Activated CD8-positive, alpha-beta memory T cell treated with anti-CD3 and anti-CD28 coated beads, Interleukin-2, amount 10 ng/mL, durations not matched to agents 7 days and 5 days (primary cell): Measurements from ENCODE around the gene TXNDC11. TPM values are rescaled to one million over a fixed set of nuclear protein-coding genes. Genes with fewer than 3 reads are reported as not detected.
A peak's percentile ranks its signal among the peaks of the same experiment; 100 is the strongest.

ENCODE experiments used
- ATAC-seq: fragments of 150-1000 bp; cut with Tn5 transposase; one replicate; pipeline ENCODE4 v1.10.0; 2021; ENCODE audit warnings: moderate library complexity
- CTCF ChIA-PET: fragments of 350-600 bp; sonication (Branson Sonifier 250); formaldehyde crosslinking; loops from one replicate; lab custom pipeline; 2021; ENCODE audit warnings: antibody characterized with exemption; lab: Charles Lee
- DNase-seq: peaks from one replicate; pipeline ENCODE4 v3.0.0-alpha.2; 2020
- H3K27ac Mint-ChIP-seq: one replicate; pipeline ENCODE4 v1.8.0; 2021; ENCODE audit warnings: mild to moderate bottlenecking, mixed read lengths
- H3K27me3 Mint-ChIP-seq: one replicate; pipeline ENCODE4 v1.8.0; 2021; ENCODE audit warnings: mixed read lengths
- H3K36me3 Mint-ChIP-seq: one replicate; pipeline ENCODE4 v1.8.0; 2021; ENCODE audit warnings: mild to moderate bottlenecking, mixed read lengths
- H3K4me1 Mint-ChIP-seq: one replicate; pipeline ENCODE4 v1.8.0; 2021; ENCODE audit warnings: mixed read lengths
- H3K4me3 Mint-ChIP-seq: one replicate; pipeline ENCODE4 v1.8.0; 2021; ENCODE audit warnings: mild to moderate bottlenecking, moderate library complexity, mixed read lengths
- H3K9me3 Mint-ChIP-seq: one replicate; pipeline ENCODE4 v1.8.0; 2022; ENCODE audit warnings: low read depth, mixed read lengths
- total RNA-seq, 2 experiments: library from RNA; stranded (reverse); gene quantifications; one replicate each; pipeline ENCODE4 v1.2.3, GENCODE V29; 2021

Gene TXNDC11
- total RNA-seq, 2 experiments from 2014 or later = 41.3 to 47.2 TPM

DNA sequence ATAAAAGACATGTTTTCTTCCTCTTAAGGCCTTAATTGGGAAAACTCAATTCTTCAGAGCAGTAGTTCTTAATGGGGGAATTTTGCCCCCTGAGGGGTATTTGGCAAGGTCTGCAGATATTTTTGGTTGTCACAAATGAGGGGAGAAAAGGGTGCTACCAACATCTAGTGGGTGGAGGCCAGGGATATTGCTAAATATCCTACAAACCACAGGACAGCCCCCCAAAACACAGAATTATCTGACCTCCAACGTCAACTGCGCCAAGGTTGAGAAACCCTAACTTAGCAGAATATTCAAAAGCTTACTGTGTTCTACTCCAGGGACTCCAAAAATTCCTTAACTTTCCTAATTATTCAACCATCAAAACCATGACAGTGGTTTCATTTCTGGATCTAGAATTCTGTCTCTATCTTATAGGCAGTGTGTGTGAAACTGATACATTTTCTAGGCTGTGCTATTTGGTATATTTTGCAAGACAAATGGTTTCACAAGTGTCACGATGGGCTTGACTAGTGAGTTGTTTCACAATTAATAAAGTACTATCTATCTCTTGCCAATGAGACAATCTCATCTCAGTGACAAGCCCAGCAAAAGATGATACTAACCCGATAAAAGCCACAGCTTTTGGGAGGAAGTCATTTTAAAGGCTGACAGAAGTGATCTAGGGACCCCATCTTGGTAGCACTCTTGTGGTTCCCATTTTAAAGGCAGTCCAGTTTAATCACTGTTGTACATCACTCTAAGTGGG, 14.7 kb downstream of the TXNDC11 start:
- peaks cover 56% of the 10 kb centered on the region for H3K36me3 Mint-ChIP-seq
- ATAC-seq (peak; percentile 27), DNase-seq (no peak)
- H3K9me3 Mint-ChIP-seq = no peaks in the 10 kb centered on the region
- H3K27ac Mint-ChIP-seq = peak overlapping the region; percentile 58
- H3K4me3 Mint-ChIP-seq = no peak overlapping the region
- CTCF ChIA-PET = interaction anchor here (0.6 kb wide), 1 partner anchor 374 kb away, joined by 3 read pairs; no protein-coding TSS in a partner anchor
- H3K4me1 Mint-ChIP-seq = peaks cover 36% of the 10 kb centered on the region
- H3K27me3 Mint-ChIP-seq = no peaks in the 10 kb centered on the region

DNA sequence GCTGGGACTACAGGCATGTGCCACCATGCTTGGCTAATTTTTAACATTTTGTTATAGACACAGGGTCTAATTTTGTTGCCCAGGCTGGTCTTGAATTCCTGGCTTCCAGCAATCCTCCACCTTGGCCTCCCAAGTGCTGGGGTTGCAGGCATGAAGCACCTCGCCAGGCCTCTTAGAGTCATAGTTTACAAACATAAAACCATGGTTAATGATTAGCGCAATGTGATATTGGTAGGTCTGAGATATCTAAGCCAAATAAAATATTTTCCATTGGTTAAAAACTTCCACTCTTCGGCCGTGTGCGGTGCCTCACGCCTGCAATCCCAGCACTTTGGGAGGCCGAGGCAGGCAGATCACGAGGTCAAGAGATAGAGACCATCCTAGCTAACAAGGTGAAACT, 16.6 kb downstream of the TXNDC11 start:
- H3K9me3 Mint-ChIP-seq = no peaks in the 10 kb centered on the region
- CTCF ChIA-PET = interaction anchor here (1.5 to 2.1 kb wide), 3 partner anchors 8 to 318 kb away, joined by 3 to 6 read pairs (median 4); partner anchors contain the start of gene ZC3H7A
- ATAC-seq (no peak), DNase-seq (no peak)
- no peak overlapping the region for H3K4me3 Mint-ChIP-seq
- H3K36me3 Mint-ChIP-seq = peaks cover 52% of the 10 kb centered on the region
- peaks cover 27% of the 10 kb centered on the region for H3K4me1 Mint-ChIP-seq
- no peak overlapping the region for H3K27ac Mint-ChIP-seq
- no peaks in the 10 kb centered on the region for H3K27me3 Mint-ChIP-seq

- H3K4me1 Mint-ChIP-seq = peaks cover 23% of the 10 kb centered on the region
- no peaks in the 10 kb centered on the region for H3K27me3 Mint-ChIP-seq
- H3K4me3 Mint-ChIP-seq = no peak overlapping the region
- H3K27ac Mint-ChIP-seq = no peak overlapping the region
- ATAC-seq = no peak
- H3K36me3 Mint-ChIP-seq = peaks cover 54% of the 10 kb centered on the region
- CTCF ChIA-PET = interaction anchor here (0.6 to 2.1 kb wide), 5 partner anchors 9 to 318 kb away, joined by 3 to 6 read pairs (median 4); partner anchors contain the start of genes TXNDC11 and ZC3H7A
- no peaks in the 10 kb centered on the region for H3K9me3 Mint-ChIP-seq
- DNase-seq = no peak
Measured at GRCh38 chr16:11725457-11725856, 17.2 kb downstream of the TXNDC11 start.

GRCh38 chr16:11722468-11722808, 20.2 kb downstream of the TXNDC11 start:
- no peak overlapping the region for H3K27ac Mint-ChIP-seq
- H3K4me1 Mint-ChIP-seq = no peaks in the 10 kb centered on the region
- CTCF ChIA-PET = interaction anchor here (0.9 to 2.9 kb wide), 3 partner anchors 8 to 190 kb away, joined by 3 to 13 read pairs (median 4); no protein-coding TSS in a partner anchor
- peaks cover 34% of the 10 kb centered on the region for H3K36me3 Mint-ChIP-seq
- no peak overlapping the region for H3K4me3 Mint-ChIP-seq
- H3K9me3 Mint-ChIP-seq = no peaks in the 10 kb centered on the region
- no peak for ATAC-seq
- DNase-seq = no peak
- no peaks in the 10 kb centered on the region for H3K27me3 Mint-ChIP-seq

DNA sequence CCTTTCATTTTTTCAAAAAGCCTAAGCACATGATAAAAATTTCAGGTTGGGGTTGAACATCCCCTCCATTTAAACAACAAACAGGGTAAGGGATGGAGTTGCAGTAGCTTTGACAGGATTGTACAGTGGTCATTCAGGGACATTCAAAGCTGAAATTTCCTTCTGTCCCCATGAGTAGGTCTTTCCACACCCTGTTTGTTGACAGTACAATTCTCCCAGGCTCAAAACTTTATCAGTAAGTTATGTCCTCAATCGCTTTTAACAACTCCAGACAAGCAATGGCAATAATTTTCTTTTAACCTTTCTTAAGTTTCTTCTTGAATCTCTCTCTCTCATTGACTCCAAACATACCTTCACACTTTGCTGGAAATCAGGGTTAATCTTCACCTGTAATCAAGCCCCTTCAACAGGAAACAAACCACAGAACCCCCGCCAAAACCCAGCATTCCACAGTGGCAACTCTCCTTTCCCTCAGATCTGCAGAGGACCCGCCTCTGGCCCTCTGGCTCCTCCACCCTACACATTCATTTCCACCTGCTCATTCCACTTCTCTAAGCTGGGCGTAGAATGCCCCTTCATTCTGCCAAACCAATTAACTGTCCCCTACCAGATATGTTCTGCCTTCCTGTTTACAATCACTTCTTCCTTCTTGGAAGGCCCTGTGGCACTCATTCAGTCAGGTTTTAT, 20.7 kb downstream of the TXNDC11 start:
- no peaks in the 10 kb centered on the region for H3K9me3 Mint-ChIP-seq
- H3K27ac Mint-ChIP-seq = no peak overlapping the region

DNA sequence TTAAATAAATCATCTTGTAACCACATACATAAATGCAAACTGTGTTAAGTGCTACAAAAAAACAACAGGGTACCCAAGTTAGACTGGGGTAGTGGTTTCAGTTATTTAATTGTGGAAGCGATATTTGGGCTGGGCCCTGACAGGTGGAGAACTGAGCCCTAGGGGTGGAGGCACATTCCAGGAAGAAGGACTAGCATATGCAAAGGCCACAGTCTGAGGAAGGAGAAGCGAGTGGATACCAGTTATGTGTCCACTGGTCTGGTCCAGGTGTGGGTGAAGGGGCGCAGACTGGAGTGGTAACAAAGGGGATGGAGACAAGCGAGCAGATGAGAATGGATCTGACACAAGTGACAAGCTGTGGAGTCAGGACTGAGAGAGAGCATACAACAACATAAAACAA, 22.9 kb downstream of the TXNDC11 start:
- CTCF ChIA-PET = interaction anchor here (0.6 to 1.3 kb wide), 4 partner anchors 188 to 755 kb away, joined by 3 to 4 read pairs (median 4); no protein-coding TSS in a partner anchor
- DNase-seq (no peak), ATAC-seq (no peak)
- Mint-ChIP-seq H3K27me3 (no peaks in the 10 kb centered on the region), H3K4me1 (peaks cover 2% of the 10 kb centered on the region), H3K9me3 (no peaks in the 10 kb centered on the region), H3K27ac (no peak overlapping the region), H3K4me3 (no peak overlapping the region), H3K36me3 (peaks cover 28% of the 10 kb centered on the region)

More for the DNA sequence above, 20.7 kb downstream of the TXNDC11 start:
- Mint-ChIP-seq H3K27me3 (no peaks in the 10 kb centered on the region), H3K4me1 (no peaks in the 10 kb centered on the region), H3K36me3 (peaks cover 33% of the 10 kb centered on the region), H3K4me3 (no peak overlapping the region)
- DNase-seq = no peak
- CTCF ChIA-PET = interaction anchor here (1.3 kb wide), 1 partner anchor 10 kb away, joined by 3 read pairs; no protein-coding TSS in a partner anchor
- ATAC-seq = no peak

GRCh38 chr16:11719171-11719570, 23.5 kb downstream of the TXNDC11 start:
- Mint-ChIP-seq H3K4me1 (peaks cover 5% of the 10 kb centered on the region), H3K27me3 (no peaks in the 10 kb centered on the region), H3K4me3 (no peak overlapping the region), H3K36me3 (peaks cover 31% of the 10 kb centered on the region), H3K9me3 (no peaks in the 10 kb centered on the region), H3K27ac (no peak overlapping the region)
- ATAC-seq = no peak
- DNase-seq = no peak
- CTCF ChIA-PET = interaction anchor here (0.6 to 1.4 kb wide), 4 partner anchors 23 to 754 kb away, joined by 3 to 4 read pairs (median 4); partner anchors contain the start of gene TXNDC11

DNA sequence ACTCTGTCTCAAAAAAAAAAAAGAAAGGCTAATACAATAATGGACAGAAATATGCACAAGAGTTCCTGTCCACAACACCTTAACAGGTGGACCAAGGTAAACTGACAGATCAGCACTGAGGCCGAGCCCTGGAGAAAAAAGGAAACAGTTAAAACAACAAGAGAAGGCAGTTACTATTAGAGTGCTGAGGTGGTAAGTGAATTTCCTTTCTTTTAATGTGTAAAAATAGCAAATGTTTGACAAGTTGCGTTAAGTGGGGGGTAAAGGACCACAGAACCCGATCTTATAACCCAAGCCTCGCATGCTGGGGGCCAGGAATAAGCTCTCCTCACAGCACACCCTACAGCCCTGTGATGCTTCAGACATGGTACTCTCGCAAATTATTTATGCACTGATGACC, 24.8 kb downstream of the TXNDC11 start:
- no peak for DNase-seq
- no peak for ATAC-seq
- no peak overlapping the region for H3K27ac Mint-ChIP-seq
- no peaks in the 10 kb centered on the region for H3K27me3 Mint-ChIP-seq
- H3K4me3 Mint-ChIP-seq = no peak overlapping the region
- peaks cover 8% of the 10 kb centered on the region for H3K4me1 Mint-ChIP-seq
- no peaks in the 10 kb centered on the region for H3K9me3 Mint-ChIP-seq
- H3K36me3 Mint-ChIP-seq = peaks cover 25% of the 10 kb centered on the region
- CTCF ChIA-PET = interaction anchor here (6.6 kb wide), 1 partner anchor 187 kb away, joined by 62 read pairs; no protein-coding TSS in a partner anchor

DNA sequence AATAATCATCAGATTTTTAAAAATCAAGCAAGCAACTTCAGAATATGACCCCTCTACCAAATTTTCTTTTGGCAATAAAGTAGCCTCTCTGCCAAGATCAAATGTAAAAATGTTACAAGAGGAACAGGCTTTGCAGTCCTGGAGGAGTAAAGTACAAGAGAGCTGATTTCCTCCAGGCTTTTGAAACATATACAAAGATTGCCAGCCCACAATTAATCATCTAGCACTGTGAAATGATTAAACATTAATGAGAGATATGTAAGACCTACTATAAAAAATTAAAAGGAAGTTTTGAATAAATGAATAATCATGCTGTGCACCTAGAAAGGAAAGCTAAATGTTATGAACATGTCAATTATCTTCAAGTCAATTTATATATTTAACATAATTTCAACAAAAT, 26.3 kb downstream of the TXNDC11 start:
- H3K27ac Mint-ChIP-seq = no peak overlapping the region
- DNase-seq (no peak), ATAC-seq (no peak)
- H3K4me1 Mint-ChIP-seq = peaks cover 14% of the 10 kb centered on the region
- H3K4me3 Mint-ChIP-seq = no peak overlapping the region
- H3K9me3 Mint-ChIP-seq = no peaks in the 10 kb centered on the region
- peaks cover 22% of the 10 kb centered on the region for H3K36me3 Mint-ChIP-seq
- H3K27me3 Mint-ChIP-seq = no peaks in the 10 kb centered on the region
- CTCF ChIA-PET = interaction anchor here (0.9 to 6.6 kb wide), 7 partner anchors 19 to 753 kb away, joined by 3 to 62 read pairs (median 4); partner anchors contain the start of gene ZC3H7A

DNA sequence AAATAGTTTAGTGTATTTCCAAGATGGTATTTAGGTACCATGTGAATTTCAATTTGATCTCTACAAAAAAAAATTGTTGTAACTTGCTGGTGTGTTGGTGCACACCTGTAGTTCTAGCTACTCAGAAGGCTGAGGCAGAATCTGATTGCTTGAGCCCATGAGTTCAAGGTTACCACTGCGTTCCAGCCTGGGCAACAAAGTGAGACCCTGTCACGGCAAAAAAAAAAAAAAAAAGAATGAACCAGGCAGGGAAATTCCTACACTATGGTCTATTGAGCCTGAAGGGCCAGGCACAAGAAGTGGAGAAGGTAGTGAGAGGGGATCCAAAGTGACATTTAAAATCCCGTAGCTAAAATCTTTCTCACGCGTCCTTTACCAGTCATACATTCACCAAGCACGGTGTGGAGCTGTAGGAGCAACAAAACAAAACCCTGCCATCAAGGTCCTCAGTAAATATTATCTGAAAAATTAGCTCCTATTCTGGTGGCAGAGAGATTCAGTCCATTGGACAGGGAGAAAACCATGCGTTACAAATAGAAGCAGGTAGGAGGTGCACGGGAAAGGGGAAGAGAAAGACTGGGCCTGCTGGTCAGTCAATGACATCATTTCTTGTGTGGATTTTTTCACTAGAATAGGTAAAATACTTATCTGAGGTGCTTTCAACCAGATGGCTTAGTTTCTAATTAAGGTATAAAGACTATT, 27.3 kb downstream of the TXNDC11 start:
- H3K9me3 Mint-ChIP-seq = no peaks in the 10 kb centered on the region
- CTCF ChIA-PET = interaction anchor here (0.6 to 6.6 kb wide), 27 partner anchors 8 to 918 kb away, joined by 3 to 62 read pairs (median 4); no protein-coding TSS in a partner anchor
- no peak overlapping the region for H3K27ac Mint-ChIP-seq
- peaks cover 21% of the 10 kb centered on the region for H3K36me3 Mint-ChIP-seq
- H3K4me3 Mint-ChIP-seq = no peak overlapping the region
- H3K27me3 Mint-ChIP-seq = no peaks in the 10 kb centered on the region
- DNase-seq (no peak), ATAC-seq (no peak)
- H3K4me1 Mint-ChIP-seq = peaks cover 16% of the 10 kb centered on the region

DNA sequence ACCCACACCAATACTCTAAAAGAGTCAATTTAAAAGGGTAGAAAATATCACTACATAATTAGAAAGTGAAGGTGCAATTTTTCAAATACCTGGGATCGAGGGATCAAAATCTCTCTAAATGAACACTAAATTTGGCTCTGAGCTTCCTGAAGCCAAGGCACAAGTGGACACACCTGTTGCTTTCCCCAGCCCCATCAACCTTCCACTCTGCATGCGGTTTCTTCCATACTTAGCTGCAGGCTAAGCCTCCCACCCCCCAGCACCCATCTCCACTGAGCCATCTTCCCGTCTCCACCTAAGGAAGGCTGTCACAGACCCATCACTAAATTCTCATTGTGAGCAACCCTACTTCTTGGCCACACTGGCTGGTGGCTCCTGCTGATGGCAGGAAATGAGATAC, 30.5 kb downstream of the TXNDC11 start:
- peaks cover 16% of the 10 kb centered on the region for H3K4me1 Mint-ChIP-seq
- H3K4me3 Mint-ChIP-seq = no peak overlapping the region
- H3K27me3 Mint-ChIP-seq = no peaks in the 10 kb centered on the region
- ATAC-seq = no peak
- peaks cover 24% of the 10 kb centered on the region for H3K36me3 Mint-ChIP-seq
- no peak for DNase-seq
- no peaks in the 10 kb centered on the region for H3K9me3 Mint-ChIP-seq
- H3K27ac Mint-ChIP-seq = no peak overlapping the region
- CTCF ChIA-PET = interaction anchor here (0.8 to 6.6 kb wide), 10 partner anchors 10 to 758 kb away, joined by 3 to 62 read pairs (median 4); no protein-coding TSS in a partner anchor

GRCh38 chr16:11711662-11712061, 31.0 kb downstream of the TXNDC11 start:
- Mint-ChIP-seq H3K4me1 (peaks cover 15% of the 10 kb centered on the region), H3K9me3 (no peaks in the 10 kb centered on the region), H3K36me3 (peaks cover 23% of the 10 kb centered on the region), H3K27ac (no peak overlapping the region), H3K27me3 (no peaks in the 10 kb centered on the region), H3K4me3 (no peak overlapping the region)
- no peak for ATAC-seq
- no peak for DNase-seq
- CTCF ChIA-PET = interaction anchor here (0.6 to 6.6 kb wide), 7 partner anchors 11 to 758 kb away, joined by 3 to 62 read pairs (median 5); no protein-coding TSS in a partner anchor
